HG03064 (cell line): ENCODE measurements around the gene OSBPL10.
"Not testable (repeated sequence)": the region's sequence is repeated elsewhere in the genome, so short reads cannot be mapped to it uniquely, and the experiment has no call there.

Experiments
- ATAC-seq: cut with Tn5 transposase; IDR thresholded peaks from one replicate; pipeline ENCODE4 v1.9.1; 2021; ENCODE audit warnings: low read depth; ENCODE audit not compliant: unreplicated experiment

The OSBPL10 gene

GRCh38 chr3:31689523-31689922 lies 291.5 kb downstream of the OSBPL10 start:
- ATAC-seq = not testable (repeated sequence)

- ATAC-seq = no peak
Observed at GRCh38 chr3:31688984-31689383, 292.1 kb downstream of the OSBPL10 start.

DNA sequence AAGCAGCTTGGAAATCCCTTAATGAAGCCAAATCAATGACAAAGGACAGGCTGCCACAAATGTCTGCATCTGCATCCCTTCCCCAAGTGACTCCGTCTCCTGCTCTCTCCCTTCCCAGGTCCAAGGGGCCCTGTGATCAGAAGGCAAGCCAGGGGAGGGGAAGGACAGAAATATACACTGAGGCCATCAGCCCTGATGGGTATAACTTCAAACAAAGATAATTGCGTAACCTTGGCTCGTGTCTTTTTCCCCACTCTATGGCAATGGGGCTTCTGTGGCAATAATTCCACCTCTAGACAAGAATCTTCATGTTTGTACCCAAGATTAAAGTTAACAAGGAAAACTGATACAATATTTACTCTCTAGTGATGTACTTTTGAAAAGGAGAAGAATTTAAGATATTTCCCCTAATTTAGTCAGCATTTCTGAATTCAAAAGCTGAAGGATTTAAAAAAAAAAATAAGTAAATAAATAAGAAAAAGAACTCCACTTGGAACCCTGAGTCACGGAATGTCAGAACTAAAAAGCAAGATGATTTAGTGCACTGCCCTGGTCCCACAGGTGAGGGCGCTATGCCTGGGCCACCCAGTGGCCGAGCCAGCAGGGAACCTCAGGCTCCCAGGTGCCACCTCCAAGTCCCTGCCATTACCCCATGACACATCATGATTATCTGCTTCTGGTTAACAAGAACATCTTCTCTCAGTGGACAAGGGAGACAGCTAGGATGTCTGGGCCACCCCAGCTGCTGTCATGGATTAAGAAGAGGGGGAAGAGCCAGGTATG lies 293.9 kb downstream of the OSBPL10 start:
- no peak for ATAC-seq

DNA sequence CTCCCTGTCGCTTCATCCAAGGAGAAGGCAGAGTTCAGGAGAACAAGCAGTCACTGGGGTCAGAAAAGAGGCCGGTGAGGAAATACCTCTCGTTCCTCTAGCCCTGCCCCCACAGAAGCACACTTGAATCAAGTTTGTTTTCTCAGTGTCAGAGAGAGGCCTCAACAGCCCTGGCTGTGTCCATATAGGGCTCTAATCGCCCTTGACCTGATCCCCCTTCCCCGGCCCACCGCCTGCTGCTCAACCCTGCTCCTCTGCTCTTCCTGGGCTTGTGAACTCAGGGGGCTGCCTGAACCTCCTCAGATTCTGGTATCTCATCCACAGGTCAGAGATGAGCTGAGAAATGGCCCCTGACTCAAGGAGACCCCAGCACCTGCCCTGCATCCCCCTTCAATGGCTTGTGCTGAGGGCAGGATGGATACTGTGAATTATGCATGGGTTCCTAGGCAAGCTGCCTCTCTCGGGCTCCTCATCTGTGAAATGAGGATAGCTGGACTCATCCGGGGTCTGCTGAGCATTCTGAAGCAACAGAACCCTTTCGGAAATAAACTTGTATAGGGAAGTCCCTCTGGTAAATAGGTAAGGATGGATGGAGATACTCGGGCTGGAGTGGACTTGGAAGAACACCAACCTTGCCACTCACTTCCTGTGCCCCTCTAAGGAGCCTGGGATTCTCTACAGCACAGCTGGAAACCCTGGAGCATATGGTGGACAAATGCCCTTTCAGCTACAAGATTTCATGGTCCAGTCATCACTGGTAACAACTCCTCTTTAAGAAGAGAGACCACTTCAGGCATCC lies 300.8 kb downstream of the OSBPL10 start:
- no peak for ATAC-seq

GRCh38 chr3:31676556-31676955 lies 304.5 kb downstream of the OSBPL10 start:
- ATAC-seq = no peak

DNA sequence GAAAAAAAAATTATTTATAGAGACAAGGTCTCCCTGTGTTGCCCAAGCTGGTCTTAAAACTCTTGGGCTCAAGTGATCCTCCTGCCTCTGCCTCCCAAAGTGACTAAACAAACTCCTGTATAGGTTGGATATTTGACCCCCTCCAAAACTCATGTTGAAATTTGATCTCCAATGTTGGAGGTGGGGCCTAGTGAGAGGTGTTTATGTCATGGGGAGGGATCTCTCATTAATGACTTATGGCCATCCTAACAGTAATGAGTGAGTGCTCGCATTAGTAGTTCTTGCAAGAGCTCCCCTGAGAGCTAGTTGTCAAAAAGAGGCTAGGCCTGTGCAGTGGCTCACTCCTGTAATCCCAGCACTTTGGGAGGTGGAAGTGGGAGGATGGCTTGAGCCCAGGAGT lies 307.1 kb downstream of the OSBPL10 start:
- no peak for ATAC-seq

- no peak for ATAC-seq
Observed at GRCh38 chr3:31671976-31672375, 309.1 kb downstream of the OSBPL10 start.

- ATAC-seq = no peak
Observed at GRCh38 chr3:31671451-31671850, 309.6 kb downstream of the OSBPL10 start.

DNA sequence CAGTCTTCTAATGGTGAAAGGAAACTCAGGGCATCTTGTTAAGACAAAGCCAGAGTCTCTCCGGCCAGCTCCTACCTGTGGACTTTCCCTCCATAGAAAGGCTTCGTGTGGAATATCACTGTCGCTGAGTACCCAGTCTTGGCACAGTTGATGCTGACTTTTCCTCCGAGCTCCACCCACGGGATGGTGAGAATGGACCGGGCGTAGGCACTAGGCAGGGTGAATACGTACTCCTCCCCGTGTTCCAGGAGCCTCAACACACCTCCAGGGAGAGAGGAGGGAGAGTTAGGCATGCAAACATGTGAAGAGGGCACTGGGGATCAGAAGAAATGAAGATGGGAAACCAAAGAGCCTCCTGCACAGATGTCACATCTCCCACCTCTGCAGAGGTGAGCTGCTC lies 310.3 kb downstream of the OSBPL10 start:
- no peak for ATAC-seq

GRCh38 chr3:31670136-31670535 lies 310.9 kb downstream of the OSBPL10 start:
- no peak for ATAC-seq

DNA sequence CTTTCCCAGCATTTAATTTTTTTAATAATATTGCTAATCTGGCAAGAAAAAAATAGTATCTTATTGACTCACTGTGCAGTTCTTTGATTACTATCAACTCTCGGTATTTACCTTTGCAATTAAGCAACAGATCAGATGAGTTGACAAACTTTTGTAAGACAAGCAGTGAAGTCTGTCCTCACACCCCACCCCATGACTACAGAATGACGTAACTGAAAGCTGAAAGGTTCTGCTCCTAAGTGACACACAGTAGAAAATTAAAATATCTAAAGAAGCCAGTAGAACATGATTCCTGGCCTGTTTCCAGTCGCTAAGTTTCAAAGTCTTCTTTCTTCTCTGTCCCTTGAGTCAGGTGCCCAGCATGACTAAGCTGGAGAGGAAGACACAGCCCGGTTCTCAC lies 312.8 kb downstream of the OSBPL10 start:
- ATAC-seq = no peak

DNA sequence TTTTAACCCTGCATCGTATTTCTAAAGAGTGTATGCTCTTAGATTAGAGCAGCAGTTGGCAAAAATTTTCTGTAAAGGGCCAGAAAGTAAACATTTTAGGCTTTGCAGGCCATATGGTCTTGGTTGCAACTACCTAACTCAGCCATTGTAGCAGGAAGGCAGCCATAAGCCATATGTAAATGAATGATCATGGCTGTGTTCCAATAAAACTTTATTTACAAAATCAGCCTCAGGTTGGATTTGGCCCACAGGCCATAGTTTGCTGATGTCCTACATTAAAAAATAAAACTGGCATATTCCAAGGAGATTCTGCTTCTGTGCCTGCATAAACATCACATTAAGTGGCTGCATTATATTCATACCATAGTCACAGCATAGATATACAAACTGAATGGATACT lies 313.5 kb downstream of the OSBPL10 start:
- no peak for ATAC-seq

DNA sequence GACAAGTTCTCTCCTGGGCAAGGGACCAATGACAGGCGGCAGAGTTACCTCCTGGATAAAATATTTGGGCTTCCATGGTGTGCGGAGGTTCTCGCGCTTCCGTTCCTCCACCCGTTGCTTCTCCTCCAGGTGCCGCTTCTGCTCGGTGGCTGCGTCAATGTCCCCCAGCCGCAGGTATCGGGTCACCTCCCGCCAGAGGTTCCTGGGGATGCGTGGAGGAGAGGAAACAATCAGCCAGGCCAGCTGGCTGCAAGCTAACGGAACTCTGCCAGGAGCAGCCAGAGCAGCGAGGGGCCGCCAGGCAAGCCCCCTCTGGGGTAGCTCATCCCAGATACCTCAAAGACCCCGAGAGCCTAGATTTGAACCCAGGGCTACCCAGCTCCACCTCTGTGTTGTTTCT lies 317.0 kb downstream of the OSBPL10 start:
- no peak for ATAC-seq

DNA sequence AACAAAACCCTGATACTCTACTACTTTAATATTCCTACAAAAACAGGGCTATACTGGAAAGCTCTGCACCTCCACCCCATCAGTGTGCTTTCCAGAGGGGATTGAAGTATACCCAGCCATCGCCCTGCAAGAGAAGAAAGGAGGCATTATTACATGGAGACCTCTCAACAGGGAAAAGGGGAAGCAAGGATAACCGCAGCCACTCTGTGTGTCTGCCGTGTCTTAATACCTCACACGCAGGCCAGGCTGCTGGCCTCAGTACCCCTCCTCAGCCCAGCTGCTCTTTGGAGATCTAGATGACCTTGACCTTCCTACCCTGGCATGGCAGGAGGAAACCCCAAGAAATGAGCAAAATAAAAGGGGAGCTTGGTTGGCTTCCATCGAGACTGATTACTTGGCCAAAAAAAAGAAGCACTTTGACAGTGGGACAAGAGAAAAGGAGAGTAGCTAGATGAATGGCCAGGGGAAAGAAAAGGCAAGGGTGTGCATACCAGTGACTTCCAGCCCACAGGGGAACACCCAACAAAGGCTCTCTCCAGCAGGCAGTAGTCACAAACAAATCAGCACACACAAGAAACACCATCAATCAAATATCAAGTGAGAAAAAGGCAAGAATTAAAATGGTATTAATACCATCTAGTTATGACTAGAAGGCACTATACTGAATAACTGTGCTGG lies 318.9 kb downstream of the OSBPL10 start:
- ATAC-seq = no peak

DNA sequence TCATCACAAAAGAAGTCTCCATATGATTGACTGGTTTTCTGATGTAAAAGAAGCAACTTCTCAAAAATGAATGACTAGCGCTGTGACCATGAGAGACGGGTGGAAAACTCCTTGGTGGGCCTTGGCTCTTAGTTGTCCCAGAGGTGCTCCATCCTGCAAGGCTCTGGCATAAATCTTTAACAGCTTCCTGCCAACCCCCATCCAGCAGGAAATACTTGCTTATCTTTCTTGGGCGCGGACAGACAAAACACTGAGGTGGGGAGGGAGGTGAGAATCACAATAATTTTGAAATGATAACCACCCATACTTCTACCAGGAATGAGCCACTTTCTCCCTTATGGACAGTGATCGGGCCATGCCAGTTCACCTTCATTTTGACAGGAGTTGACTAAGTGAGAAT lies 319.8 kb downstream of the OSBPL10 start:
- ATAC-seq = no peak

GRCh38 chr3:31659246-31659645 lies 321.8 kb downstream of the OSBPL10 start:
- ATAC-seq = no peak

DNA sequence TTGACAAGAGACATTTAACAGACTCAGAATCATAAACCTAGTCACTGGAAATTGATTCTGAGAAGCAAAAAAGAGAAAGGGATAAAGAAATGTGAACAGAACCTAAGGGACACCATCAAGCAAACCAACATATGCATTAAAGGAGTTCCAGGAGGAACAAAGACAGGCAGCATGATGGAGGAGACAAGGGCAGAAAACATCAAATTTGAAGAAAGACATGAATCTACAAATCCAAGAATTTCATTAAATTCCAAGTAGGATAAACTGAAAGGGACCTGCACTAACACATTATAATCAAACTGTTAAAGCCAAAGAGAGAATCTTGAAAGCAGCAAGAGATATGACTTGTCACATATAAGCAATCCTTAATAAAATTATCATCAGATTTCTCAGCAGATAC lies 326.1 kb downstream of the OSBPL10 start:
- ATAC-seq = no peak

DNA sequence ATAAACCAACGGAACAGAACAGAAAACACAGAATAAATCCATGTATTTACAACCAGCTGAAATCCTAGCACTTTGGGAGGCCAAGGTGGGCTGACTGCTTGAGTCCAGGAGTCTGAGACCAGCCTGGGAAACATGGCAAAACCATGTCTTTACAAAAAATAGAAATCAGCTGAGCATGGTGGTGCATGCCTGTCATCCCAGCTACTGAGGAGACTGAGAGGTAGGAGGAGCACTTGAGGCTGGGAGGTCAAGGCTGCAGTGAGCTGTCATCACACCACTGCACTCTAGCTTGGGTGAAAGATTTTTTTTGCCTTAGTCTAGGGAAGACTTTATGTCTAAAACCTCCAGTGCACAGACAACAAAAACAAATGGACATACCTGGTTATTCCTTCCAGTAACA lies 327.6 kb downstream of the OSBPL10 start:
- no peak for ATAC-seq

DNA sequence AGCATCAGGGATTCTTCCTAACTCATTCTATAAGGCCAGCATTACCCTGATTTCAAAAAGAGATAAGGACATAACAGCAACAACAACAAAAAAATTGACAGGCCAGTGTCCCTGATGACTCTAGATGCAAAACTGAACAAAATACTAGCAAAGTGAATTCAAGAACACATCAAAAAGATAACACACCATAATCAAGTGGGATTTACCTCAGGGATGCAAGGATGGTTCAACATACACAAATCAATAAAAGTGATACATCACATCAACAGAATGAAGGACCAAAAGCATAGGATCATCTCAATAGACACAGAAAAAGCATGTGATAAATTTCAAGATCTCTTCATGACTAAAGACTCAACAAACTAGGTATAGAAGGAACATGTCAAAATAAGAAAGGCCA lies 328.8 kb downstream of the OSBPL10 start:
- ATAC-seq = no peak

DNA sequence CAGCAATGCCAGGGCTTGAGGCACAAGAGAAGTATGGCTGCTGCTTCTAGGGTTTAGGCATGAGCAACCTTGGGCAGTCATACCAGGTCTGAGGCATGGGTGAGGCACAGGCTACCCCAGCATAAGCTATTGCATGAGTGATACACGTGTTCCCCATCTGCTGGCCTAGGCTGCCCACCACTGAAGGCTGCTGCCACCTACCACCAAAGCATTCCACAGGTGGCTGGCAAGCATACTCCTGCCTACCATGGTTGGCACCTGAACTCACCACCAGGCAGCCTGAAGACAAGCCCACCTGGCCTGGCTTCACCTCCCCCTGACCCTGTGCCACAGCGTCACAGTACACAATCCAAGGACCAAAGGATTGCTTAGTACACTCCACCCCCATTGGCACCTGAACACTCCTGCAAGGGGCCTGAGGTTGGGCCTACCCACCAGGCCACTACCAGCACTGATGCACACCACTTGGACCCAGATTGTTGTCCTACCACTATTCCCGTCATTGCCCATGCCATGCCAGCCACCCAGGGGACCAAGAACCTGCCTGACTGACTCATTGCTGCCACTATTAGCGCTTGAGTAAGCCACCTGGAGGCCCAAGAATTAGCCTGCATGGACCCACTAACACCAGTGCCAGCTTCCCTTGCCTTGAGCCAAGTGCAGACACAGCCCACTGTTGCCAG lies 332.6 kb downstream of the OSBPL10 start:
- no peak for ATAC-seq

GRCh38 chr3:31645256-31645655 lies 335.8 kb downstream of the OSBPL10 start:
- ATAC-seq = no peak
